Suprapubic skin (tissue), 4 donors: Measurements from ENCODE around the gene OR52E1.

Experiments used
- CTCF ChIP-seq, 2 donors: fragments of 200-600 bp in 1 of 2; fragments of 450-650 bp in 1 of 2; sonication (generic) in 1 of 2; IDR thresholded peaks; one replicate each; pipeline ENCODE4 v1.5.1; 2016 to 2019; ENCODE audit warnings: antibody characterized with exemption in 2 of 2, mild to moderate bottlenecking in 1 of 2, moderate library complexity in 1 of 2
- EP300 ChIP-seq: sonication (generic); formaldehyde crosslinking; IDR thresholded peaks from one replicate; pipeline ENCODE4 v1.6.1; 2017; ENCODE audit warnings: antibody characterized with exemption
- POLR2A ChIP-seq, 2 donors: fragments of 450-650 bp; IDR thresholded peaks; one replicate each; pipeline ENCODE4 v1.6.1; 2017; ENCODE audit warnings: antibody characterized with exemption in 2 of 2, mild to moderate bottlenecking in 2 of 2, moderate library complexity in 2 of 2
- POLR2AphosphoS5 ChIP-seq, 3 donors: sonication (generic); formaldehyde crosslinking; IDR thresholded peaks; one replicate each; pipeline ENCODE4 v1.6.1; 2017; ENCODE audit warnings: antibody characterized with exemption in 3 of 3

DNA sequence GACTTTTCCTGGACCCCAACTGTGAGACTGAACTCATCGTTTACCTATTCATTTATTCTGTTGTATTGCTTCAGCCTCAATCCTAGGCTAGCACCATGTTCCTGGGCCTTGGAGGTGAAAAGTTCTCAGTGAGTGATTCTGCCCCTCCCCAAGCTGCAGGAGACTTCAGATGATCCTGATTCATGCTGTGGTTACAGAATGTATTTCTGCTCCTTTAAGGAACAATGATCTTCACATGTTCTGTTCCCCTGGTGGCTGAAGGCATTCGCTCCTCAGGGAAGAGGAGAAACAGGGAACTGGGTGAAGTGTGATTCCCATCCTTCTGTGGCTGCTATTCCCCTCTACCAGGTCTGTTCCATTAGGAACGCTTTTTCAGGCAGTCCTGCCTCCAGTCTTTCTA, 2.4 kb downstream of the OR52E1 start:
- TF ChIP-seq CTCF (IDR thresholded peaks at IDR 0.05) (no peak), POLR2AphosphoS5 (IDR thresholded peaks at IDR 0.05) (no peak), EP300 (no peak), POLR2A (IDR thresholded peaks at IDR 0.05) (no peak)
